Esophagus (tissue), 2 donors: ENCODE results near the gene PZP. TPM values are rescaled to one million over a fixed set of nuclear protein-coding genes. Genes with fewer than 3 reads are reported as not detected.
"Not testable (repeated sequence)": the region's sequence is repeated elsewhere in the genome, so short reads cannot be mapped to it uniquely, and the experiment has no call there.

Experiments
- H3K27ac ChIP-seq, 2 donors: one replicate each; pipeline ENCODE4 v1.5.1; 2013; ENCODE audit warnings: low read depth in 2 of 2, mild to moderate bottlenecking in 2 of 2, inconsistent platforms in 1 of 2, low read length in 1 of 2, moderate library complexity in 1 of 2
- H3K27me3 ChIP-seq, 2 donors: one replicate each; pipeline ENCODE4 v1.6.1; 2013; ENCODE audit warnings: low read length in 2 of 2, control low read depth in 1 of 2, mild to moderate bottlenecking in 1 of 2; ENCODE audit not compliant: insufficient read depth in 2 of 2, control insufficient read depth in 1 of 2
- H3K36me3 ChIP-seq, 2 donors: one replicate each; pipeline ENCODE4 v1.6.1; 2013; ENCODE audit warnings: low read length in 1 of 2; ENCODE audit not compliant: control insufficient read depth in 2 of 2, insufficient read depth in 2 of 2
- H3K4me1 ChIP-seq, 2 donors: one replicate each; pipeline ENCODE4 v1.6.1; 2013; ENCODE audit warnings: low read length in 1 of 2; ENCODE audit not compliant: control insufficient read depth in 2 of 2, insufficient read depth in 2 of 2
- H3K4me3 ChIP-seq, 2 donors: one replicate each; pipeline ENCODE4 v1.5.1; 2013; ENCODE audit warnings: low read length in 2 of 2, mild to moderate bottlenecking in 2 of 2, low read depth in 1 of 2, moderate library complexity in 1 of 2
- H3K9me3 ChIP-seq, 2 donors: one replicate each; pipeline ENCODE4 v1.6.1; 2013; ENCODE audit warnings: mild to moderate bottlenecking in 2 of 2, low read depth in 1 of 2, low read length in 1 of 2, moderate library complexity in 1 of 2; ENCODE audit not compliant: control insufficient read depth in 2 of 2, insufficient read depth in 1 of 2
- WGBS, 2 donors: extraction: QIAGEN DNeasy Blood & Tissue Kit; methylation state at CpG; one replicate each; pipeline ENCODE4 v1.1.7; 2013; 5-methylcytosine and 5-hydroxymethylcytosine counted together
- polyA plus RNA-seq, 2 donors: library from polyadenylated mRNA; stranded (reverse); fragments of 200-250 nt; gene quantifications; one replicate each; pipeline ENCODE4 v1.2.3, GENCODE V29; 2013
- donor health status: healthy with polysubstance abuse.
- donor health status: Bipolar disorder and iron deficiency.

Gene PZP
- polyA plus RNA-seq, 2 donors, result 0.04 to 0.06 TPM

GRCh38 chr12:9149372-9149771 is 58.8 kb downstream of the PZP start:
- Histone ChIP-seq H3K36me3 (no peaks in the 10 kb centered on the region), H3K4me3 (no peak overlapping the region), H3K27ac (no peak overlapping the region), H3K4me1 (no peaks in the 10 kb centered on the region), H3K27me3 (no peaks in the 10 kb centered on the region), H3K9me3 (no peaks in the 10 kb centered on the region)
- 71 to 81% methylated on average over 6 of the region's 6 CpGs for WGBS, 2 donors

- peaks cover 3% of the 10 kb centered on the region in 2 donors for H3K9me3 ChIP-seq
- H3K27ac ChIP-seq, result no peak overlapping the region
- no peaks in the 10 kb centered on the region for H3K36me3 ChIP-seq
- H3K4me1 ChIP-seq, result no peaks in the 10 kb centered on the region
- H3K4me3 ChIP-seq, result no peak overlapping the region
- no peaks in the 10 kb centered on the region for H3K27me3 ChIP-seq
- WGBS, 2 donors, result 66 to 69% methylated on average over 2 of the region's 2 CpGs
Measured at GRCh38 chr12:9148926-9149325, 59.3 kb downstream of the PZP start.

GRCh38 chr12:9147461-9147860 is 60.7 kb downstream of the PZP start:
- 85 to 88% methylated on average over 2 of the region's 2 CpGs for WGBS, 2 donors
- Histone ChIP-seq H3K9me3 (peaks cover 3% of the 10 kb centered on the region in 2 donors), H3K27ac (no peak overlapping the region), H3K36me3 (no peaks in the 10 kb centered on the region), H3K4me1 (no peaks in the 10 kb centered on the region), H3K4me3 (no peak overlapping the region), H3K27me3 (no peaks in the 10 kb centered on the region)

GRCh38 chr12:9144730-9145106 is 63.5 kb downstream of the PZP start:
- Histone ChIP-seq H3K4me3 (no peak overlapping the region), H3K27ac (no peak overlapping the region), H3K9me3 (peaks cover 3% of the 10 kb centered on the region in 2 donors), H3K36me3 (no peaks in the 10 kb centered on the region), H3K27me3 (no peaks in the 10 kb centered on the region), H3K4me1 (no peaks in the 10 kb centered on the region)
- WGBS, 2 donors, result 59 to 67% methylated on average over 4 of the region's 4 CpGs

DNA sequence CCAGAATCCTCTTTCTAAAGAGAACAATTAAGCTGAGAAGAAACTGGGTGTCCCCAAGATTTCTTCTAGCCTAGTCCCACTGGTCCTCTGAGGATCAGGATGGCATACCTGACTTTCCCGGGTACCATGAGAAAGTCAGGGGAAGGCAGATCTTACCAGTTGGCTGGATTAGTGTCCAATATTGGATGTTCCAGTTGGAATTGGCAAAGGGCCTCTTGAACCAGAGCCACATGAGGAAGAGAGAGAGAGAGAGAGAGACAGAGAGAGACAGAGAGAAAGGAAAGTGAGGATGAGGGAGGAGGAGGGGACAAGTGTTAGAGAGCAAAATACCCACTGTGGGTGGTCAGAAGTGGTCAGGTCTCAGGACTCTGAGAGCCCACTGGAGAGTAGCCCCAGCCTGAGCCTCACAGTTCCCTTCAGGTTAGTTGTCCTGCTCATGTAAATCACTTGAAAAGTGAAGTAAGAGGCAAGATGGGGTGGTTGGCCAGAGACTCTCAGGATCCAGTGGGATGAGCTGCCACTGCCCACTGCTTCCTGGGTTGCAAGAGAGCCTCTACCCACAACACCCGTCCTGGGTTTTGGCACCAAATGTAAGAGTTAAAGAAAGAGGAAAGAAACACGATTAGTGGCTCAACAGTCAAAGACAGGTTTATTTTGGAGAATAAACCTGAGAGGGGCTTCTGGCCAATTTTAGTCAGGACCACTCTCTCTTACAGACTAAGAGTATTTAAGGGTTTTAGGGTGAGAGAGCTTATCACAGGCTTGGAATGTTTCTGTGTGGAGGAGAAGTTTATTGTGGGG is 64.1 kb downstream of the PZP start:
- Histone ChIP-seq H3K36me3 (no peaks in the 10 kb centered on the region), H3K4me3 (no peak overlapping the region)
- WGBS, 2 donors, result 85 to 95% methylated on average over 3 of the region's 3 CpGs

GRCh38 chr12:9143137-9143536 is 65.1 kb downstream of the PZP start:
- H3K4me3 ChIP-seq, result no peak overlapping the region
- 56 to 65% methylated on average over 2 of the region's 2 CpGs for WGBS, 2 donors
- H3K27me3 ChIP-seq, result no peaks in the 10 kb centered on the region

More for the DNA sequence above, 64.1 kb downstream of the PZP start:
- no peaks in the 10 kb centered on the region for H3K4me1 ChIP-seq
- H3K27ac ChIP-seq, result no peak overlapping the region
- peaks cover 3% of the 10 kb centered on the region in 2 donors for H3K9me3 ChIP-seq
- no peaks in the 10 kb centered on the region for H3K27me3 ChIP-seq

DNA sequence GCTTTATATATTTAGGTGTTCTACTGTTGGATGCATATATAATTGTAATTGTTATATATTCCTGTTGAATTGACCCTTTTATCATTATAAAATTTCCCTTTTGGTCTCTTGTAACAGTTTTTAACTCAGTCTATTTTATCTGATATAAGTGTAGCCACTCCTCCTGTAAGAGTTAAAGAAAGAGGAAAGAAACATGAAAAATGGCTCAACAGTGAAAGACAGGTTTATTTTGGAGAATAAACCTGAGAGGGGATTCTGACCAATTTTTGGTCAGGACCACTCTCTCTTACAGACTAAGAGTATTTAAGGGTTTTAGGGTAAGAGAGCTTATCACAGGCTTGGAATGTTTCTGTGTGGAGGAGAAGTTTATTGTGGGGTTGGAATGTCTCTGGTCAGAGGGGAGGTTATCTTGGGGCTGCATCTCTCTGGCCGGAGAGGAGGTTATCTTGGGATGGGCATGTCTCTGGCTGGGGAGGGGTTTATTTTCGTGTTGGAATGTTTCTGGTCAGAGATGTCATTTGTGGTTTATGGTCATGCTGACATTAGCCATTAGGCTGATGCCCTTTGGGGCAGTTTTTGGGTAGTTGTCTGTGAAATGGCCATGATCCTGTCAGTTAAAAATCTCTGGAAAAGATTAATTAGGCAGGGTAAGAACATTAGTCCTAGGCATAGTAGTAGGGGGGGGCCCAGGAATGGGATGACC is 68.5 kb downstream of the PZP start:
- WGBS, 2 donors, result 62 to 70% methylated on average over 2 of the region's 2 CpGs
- H3K27ac ChIP-seq, result not testable (repeated sequence)

More at GRCh38 chr12:9143137-9143536, 65.1 kb downstream of the PZP start:
- Histone ChIP-seq H3K36me3 (no peaks in the 10 kb centered on the region), H3K4me1 (no peaks in the 10 kb centered on the region), H3K27ac (no peak overlapping the region), H3K9me3 (peaks cover 3% of the 10 kb centered on the region in 2 donors)

DNA sequence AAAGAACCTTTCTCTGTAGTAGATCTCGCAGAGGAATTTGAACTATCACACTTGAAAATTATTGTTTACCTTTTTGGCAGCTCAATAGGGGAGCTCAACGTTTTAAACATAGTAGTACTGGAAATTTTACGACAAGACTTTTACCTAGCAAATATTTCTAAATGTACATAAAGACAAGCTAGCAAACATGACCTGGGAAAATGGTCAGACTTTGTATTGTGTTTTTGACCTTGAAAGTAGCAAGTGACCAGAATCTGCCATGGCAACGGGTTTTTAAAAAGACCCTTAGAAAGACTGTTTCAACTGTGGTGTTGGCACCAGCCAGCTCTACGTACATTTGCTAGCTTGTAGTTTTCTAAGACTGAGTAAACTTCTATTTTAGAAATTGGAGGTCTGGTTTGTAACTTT is 72.3 kb downstream of the PZP start:
- H3K36me3 ChIP-seq, result no peaks in the 10 kb centered on the region
- H3K9me3 ChIP-seq, result no peaks in the 10 kb centered on the region
- H3K4me3 ChIP-seq, result no peak overlapping the region
- no peaks in the 10 kb centered on the region for H3K4me1 ChIP-seq
- 59 to 63% methylated on average over 5 of the region's 5 CpGs for WGBS, 2 donors
- H3K27me3 ChIP-seq, result no peaks in the 10 kb centered on the region
- no peak overlapping the region for H3K27ac ChIP-seq

More for the DNA sequence above, 68.5 kb downstream of the PZP start:
- not testable (repeated sequence) for H3K9me3 ChIP-seq, H3K36me3 ChIP-seq, H3K27me3 ChIP-seq, H3K4me1 ChIP-seq, H3K4me3 ChIP-seq

DNA sequence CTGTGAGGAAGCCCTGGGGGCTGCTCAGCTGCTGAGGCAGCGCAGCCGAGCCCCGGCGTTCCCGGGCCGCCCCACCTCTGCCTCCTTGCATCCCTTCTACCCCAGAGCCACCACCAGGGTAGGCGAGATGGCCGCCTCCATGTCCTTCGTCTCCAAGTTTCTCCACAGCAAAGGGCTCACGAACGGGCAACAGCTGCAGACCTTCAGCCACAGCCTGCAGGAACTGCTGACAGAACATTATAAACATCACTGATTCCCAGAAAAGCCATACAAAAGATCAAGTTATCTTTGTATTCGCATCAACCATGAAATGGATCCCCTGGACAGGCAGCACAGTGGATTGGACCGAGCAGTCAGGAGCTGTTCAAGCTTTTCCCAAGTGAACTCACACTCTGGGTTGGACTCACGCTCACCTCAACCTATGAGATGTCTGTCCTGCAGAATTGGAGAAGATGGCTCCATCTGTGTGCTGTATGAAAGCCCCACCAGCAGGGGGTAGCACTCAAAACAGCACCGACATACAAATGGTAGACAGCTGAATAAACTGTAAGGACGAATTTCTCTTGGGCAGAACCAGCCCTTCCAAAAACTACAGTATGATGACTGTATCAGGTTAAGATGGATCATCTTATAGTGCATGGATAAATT is 73.1 kb downstream of the PZP start:
- no peak overlapping the region for H3K4me3 ChIP-seq
- no peaks in the 10 kb centered on the region for H3K27me3 ChIP-seq
- H3K27ac ChIP-seq, result peak overlapping the region; percentile 26 to 29
- no peaks in the 10 kb centered on the region for H3K4me1 ChIP-seq
- no peaks in the 10 kb centered on the region for H3K9me3 ChIP-seq
- H3K36me3 ChIP-seq, result no peaks in the 10 kb centered on the region
- 65 to 76% methylated on average over 16 of the region's 16 CpGs for WGBS, 2 donors
